H1 (cell line): Measurements from ENCODE around the gene RPL32.
"Not testable (repeated sequence)": the region's sequence is repeated elsewhere in the genome, so short reads cannot be mapped to it uniquely, and the experiment has no call there.

Source experiments
- CBX8 ChIP-seq: fragments of 300-800, 300-1000 bp; sonication (generic); IDR thresholded peaks from 2 replicates; pipeline ENCODE4 v1.7.1; 2016; ENCODE audit warnings: low read depth, low read length, borderline replicate concordance
- CTCF ChIP-seq, 3 experiments: IDR thresholded peaks; 1 replicate in 2 of 3; 2 replicates in 1 of 3; pipeline versions ENCODE4 v1.5.1 to v1.6.1; 2011; ENCODE audit warnings: low read length in 3 of 3, mild to moderate bottlenecking in 3 of 3, inconsistent platforms in 2 of 3, low read depth in 1 of 3, moderate library complexity in 1 of 3; ENCODE audit not compliant: insufficient read depth in 1 of 3; ENCODE audit errors: control extremely low read depth in 1 of 3
- EZH2 ChIP-seq: fragments of 200-600 bp; sonication (generic); IDR thresholded peaks from 2 replicates; pipeline ENCODE4 v1.7.1; 2012; ENCODE audit warnings: low read depth, mild to moderate bottlenecking, moderate library complexity, low read length, inconsistent platforms; ENCODE audit not compliant: severe bottlenecking
- JUND ChIP-seq: IDR thresholded peaks from 2 replicates; pipeline ENCODE4 v1.6.1; 2011; ENCODE audit warnings: mild to moderate bottlenecking, improper control_type of control experiment, low read length
- POLR2A ChIP-seq, 2 experiments: IDR thresholded peaks; 1 replicate in 1 of 2; 2 replicates in 1 of 2; pipeline ENCODE4 v1.6.1; 2011; ENCODE audit warnings: low read depth in 2 of 2, low read length in 2 of 2, mild to moderate bottlenecking in 2 of 2; ENCODE audit errors: control extremely low read depth in 1 of 2
- POLR2AphosphoS5 ChIP-seq: IDR thresholded peaks from 2 replicates; pipeline ENCODE4 v1.6.1; 2011; ENCODE audit warnings: low read depth, low read length
- RAD21 ChIP-seq, 2 experiments: IDR thresholded peaks in 1 of 2; conservative IDR thresholded peaks in 1 of 2; 2 replicates each; pipeline ENCODE4 v1.6.1; 2011; ENCODE audit warnings: low read depth in 2 of 2, low read length in 2 of 2, improper control_type of control experiment in 1 of 2, inconsistent platforms in 1 of 2, mild to moderate bottlenecking in 1 of 2, moderate library complexity in 1 of 2
- RXRA ChIP-seq: IDR thresholded peaks from 2 replicates; pipeline ENCODE4 v1.6.1; 2011; ENCODE audit warnings: low read depth, mild to moderate bottlenecking, low read length, moderate library complexity; ENCODE audit not compliant: insufficient read depth
- TAF1 ChIP-seq: IDR thresholded peaks from 2 replicates; pipeline ENCODE4 v1.6.1; 2011; ENCODE audit warnings: mild to moderate bottlenecking, low read depth, low read length
- TEAD4 ChIP-seq: IDR thresholded peaks from 2 replicates; pipeline ENCODE4 v1.6.1; 2012; ENCODE audit warnings: low read depth, low read length, inconsistent platforms, mixed read lengths
- YY1 ChIP-seq: IDR thresholded peaks from 2 replicates; pipeline ENCODE4 v1.6.1; 2011; ENCODE audit warnings: low read depth, mild to moderate bottlenecking, low read length

- not testable (repeated sequence) for TF ChIP-seq POLR2A (IDR thresholded peaks at IDR 0.05; ENCODE audit: control extremely low read depth in 1 of 2, low read depth in 2 of 2, low read length in 2 of 2); YY1; EZH2; POLR2AphosphoS5; JUND; TAF1; TEAD4; RXRA; CBX8; RAD21 (IDR thresholded peaks at IDR 0.05 in 1 of 2, conservative IDR thresholded peaks at IDR 0.05 in 1 of 2; ENCODE audit: low read depth in 2 of 2, low read length in 2 of 2)
- peak; percentile 10 to 32 (median 16); a peak in 3 of 4 replicates for TF ChIP-seq CTCF (IDR thresholded peaks at IDR 0.05; ENCODE audit: control extremely low read depth in 1 of 3, insufficient read depth in 1 of 3, low read depth in 1 of 3, low read length in 3 of 3)
Measured at GRCh38 chr3:12881858-12882257, 40.5 kb upstream of the RPL32 start.
